GM19043 (cell line): ENCODE measurements around the gene HOXB5.

Experiments
- ATAC-seq: cut with Tn5 transposase; IDR thresholded peaks from one replicate; pipeline ENCODE4 v1.9.1; 2021; ENCODE audit warnings: low read depth; ENCODE audit not compliant: unreplicated experiment

Gene HOXB5

GRCh38 chr17:48617471-48618255 is 24.1 kb upstream of the HOXB5 start:
- no peak for ATAC-seq

DNA sequence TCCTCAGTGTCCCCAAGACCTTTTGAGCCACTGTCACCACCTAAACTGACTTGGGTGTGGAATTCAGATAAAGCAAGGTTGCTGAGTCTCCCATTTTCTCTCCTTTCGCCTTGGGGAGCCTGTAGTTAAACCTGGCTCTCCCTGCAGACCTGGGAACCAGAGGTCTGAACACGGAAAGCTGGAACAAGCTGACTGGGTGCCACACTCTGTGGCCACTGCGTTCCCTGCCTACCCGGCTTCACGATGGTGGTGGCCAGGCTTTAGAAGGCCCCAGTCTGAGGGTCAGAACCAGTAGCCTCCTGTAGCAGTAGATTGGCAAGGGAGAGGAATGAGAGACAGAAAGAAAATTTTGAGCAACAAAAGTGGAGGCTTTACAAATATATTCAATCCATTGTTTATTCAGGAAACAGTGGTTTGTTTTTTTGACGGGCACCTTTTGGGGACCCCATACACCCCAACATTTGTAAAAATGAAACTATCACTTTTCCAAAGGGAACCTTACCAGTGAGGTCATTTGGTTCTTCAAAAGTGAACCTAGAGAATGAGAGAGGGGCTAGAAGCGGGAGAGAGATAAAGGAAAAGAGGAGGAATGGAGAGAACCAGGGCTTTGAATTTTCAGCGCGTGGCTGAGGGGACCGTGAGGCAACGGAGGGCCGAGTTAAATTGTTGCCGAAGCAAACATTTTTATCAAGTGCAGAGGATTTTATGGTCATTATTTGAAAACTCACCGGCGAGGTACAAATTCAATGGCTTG is 23.3 kb upstream of the HOXB5 start:
- ATAC-seq: no peak

DNA sequence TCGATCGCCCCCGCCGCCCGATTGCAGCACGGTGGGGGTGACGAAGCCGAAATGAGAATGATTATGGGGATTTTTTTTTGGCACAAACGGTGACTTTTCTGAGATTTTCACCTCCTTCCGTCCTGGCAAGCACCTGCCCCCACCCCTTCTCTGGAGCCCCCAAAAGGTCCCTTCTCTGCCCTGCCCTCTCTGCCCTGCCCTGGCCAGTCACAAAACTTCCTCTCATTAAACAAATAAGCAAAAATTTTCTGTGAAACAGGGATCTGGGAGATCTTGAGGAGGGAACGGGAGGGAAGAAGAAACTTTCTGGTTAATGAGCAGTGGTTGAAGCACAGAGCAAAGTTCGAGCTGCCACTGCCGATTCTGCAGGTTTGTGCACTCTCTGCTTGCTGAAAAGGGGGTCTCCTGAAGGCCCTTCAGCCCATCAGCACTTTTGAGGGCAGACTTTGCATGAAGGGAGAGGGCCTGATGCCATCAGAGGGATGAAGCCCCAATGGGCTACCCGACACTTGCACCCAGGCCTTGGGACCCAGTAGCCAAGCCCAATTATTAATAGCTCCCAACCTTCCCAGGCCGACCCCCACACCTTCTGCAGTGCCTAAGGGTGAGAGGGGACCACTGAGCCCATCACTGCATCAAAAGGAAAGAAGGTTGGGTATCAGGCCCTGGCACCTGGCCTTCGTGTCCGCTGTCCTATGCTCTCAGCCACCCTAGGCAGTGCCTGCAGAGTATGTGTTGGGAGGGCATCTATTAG is 22.6 kb upstream of the HOXB5 start:
- ATAC-seq: no peak

GRCh38 chr17:48615047-48615962 is 21.7 kb upstream of the HOXB5 start, which contains the start of gene HOXB8:
TSS of gene HOXB8 (minus strand) at chr17:48615292. CDS start at chr17:48614704, 588 bp downstream.
- no peak for ATAC-seq

DNA sequence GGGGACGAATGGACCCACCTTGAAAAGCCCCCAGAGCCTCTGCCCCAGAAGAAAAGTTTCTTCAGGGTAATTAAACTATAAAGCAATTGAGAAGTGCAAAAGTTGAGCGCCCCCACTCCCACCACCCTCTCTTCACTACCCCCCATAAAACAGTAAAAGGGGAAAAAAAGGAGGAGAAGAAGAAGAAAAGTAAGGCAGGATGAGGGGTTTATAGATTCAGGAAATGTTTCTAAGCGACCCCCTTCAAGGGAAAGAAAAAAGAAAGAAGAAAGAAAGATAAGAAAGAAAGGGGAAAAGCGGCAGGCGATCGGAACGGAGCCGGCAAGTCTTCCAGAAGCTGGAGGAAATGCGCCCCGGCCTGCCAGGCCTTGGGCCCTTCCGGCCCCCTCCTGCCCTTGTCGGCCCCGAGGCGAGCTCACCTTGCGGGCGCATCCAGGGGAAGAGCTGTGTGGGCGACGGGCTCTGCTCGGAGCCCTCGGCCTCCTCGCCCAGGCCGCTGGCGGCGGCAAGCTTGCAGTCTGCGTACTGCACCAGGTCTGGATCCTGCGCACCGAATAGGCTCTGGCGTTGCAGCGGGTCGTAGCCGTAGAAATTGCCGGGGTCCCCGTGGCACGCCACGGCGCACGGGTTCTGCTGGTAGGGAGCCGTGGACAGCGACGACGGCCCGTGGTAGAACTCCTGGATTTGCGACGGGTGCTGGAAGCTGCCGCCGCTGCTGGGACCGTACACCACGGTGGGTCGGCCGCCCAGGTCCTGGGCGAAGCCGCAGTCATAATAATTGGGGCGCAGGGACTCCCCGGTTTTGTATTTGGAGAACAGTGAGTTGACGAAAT is 20.5 kb upstream of the HOXB5 start:
- ATAC-seq: no peak

DNA sequence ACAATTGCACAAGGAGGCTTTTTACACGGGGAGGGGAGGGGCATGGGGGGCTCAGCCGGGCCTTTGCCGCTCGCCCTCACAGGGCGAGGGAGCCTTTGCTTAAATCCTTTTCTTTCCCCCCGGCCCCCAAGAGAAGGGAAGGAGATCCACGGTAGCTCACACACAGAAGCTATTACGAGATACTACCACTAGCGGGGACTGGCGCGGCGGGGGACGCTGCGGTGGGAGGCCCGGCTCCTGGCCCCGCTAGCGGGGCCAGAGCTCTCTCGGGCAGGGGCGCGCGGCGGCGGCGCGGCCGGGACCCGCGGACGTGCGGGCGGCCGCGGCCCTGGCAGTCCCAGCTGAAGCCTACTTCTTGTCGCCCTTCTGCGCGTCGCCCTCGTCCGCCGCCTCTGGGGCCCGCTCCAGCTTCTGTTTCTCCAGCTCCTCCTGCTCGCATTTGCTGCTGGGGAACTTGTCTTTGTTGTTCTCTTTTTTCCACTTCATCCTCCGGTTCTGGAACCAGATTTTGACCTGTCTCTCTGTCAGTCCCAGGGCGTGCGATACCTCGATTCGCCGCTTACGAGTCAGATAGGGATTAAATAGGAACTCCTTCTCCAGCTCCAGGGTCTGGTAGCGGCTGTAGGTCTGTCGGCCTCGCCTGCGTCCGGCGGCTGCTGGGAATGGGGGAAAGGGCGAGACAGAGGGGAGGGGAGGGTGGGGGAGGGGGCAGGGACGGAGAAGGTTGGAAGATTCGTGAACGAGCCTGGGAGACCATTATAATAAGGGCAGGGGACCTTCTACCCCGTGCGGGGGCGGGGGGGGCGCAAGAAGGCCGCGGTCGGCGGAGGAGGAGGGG is 19.5 kb upstream of the HOXB5 start:
- no peak for ATAC-seq

DNA sequence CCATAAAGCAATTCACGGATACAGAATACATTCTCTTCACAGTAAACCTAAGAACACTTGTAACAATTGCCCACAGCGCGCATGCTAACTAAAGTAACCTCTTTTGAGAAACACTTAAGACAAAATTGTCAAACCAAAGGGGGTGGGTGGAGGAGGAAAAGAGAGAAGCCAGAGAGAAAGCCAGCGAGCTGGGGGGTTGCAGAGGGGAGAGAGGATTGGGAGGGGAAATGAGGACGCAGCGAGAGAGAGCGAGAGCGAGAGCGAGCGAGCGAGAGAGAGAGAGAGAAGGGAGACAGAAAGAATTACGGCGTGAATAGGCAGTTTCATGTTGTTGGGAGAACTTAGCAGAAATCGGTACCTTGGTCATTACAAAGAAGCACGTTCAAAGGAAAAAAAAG is 18.9 kb upstream of the HOXB5 start:
- ATAC-seq: no peak

GRCh38 chr17:48611681-48612455 is 18.3 kb upstream of the HOXB5 start:
- no peak for ATAC-seq

DNA sequence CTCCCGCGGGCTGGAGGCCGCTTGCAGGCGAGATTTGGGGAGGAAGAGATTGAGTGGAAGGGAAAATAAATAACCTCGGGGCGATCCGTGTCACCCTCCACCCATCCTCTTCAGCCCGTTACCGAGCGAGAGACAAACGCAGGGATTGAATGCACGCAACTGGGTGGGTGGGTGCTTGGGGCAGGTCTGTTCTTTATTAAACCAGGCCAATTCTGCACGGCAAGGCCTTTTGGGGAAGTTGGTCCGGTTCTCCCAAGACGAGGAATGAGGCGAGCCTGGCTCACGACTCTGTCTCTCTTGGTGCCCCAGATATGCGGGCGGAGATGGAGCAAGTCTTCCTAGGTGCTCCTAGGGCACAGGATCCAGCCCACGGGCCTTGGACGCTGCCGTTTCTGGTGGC is 17.6 kb upstream of the HOXB5 start:
- no peak for ATAC-seq

DNA sequence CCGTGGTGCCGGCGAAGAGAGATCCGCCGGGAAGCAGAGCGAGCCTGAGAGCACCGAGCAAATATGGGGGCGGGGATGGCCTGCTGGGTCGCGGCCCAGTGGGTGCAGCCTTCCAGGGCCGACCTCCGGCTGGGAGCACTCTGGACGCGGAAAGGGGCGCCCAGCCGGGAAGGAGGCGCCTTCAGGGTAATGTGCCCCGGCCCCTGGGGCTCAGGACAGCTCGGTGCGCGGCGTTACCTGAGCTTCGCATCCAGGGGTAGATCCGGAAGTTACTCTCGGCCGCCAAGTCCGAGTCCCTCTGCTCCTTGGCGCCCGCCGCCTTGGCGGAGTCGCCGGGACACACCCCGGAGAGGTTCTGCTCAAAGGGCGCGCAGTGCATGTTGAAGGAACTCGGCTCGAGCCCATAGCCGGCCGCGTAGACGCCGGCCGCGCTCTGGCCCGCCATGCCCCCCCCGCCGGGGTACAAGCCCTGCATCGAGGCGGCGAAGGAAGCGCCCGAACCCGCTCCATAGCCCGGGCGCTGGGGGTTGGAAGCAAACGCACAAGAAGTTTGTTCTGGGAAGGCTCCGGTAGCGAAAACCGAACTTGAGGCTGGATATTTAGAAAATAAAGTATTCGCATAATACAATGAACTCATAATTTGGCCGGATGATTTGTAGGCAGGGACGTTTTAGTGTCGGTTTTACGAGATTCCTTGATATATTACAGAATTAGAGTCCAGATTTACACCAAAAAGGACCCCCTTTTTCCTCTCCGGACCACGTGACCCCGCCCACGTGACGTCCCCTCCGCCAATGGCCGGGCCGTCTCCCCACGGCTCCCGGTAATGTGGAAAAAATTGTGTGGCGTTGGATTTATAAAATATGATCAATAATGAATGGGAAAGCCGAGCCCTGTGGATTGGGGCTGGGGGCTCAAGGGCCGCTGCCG is 17.0 kb upstream of the HOXB5 start, which contains the start of gene HOXB7:
Gene HOXB7, minus strand, starts transcription at position 736 of the 930 bp plus-strand sequence. Its CDS starts 99 bp downstream, at position 637.
- no peak for ATAC-seq

DNA sequence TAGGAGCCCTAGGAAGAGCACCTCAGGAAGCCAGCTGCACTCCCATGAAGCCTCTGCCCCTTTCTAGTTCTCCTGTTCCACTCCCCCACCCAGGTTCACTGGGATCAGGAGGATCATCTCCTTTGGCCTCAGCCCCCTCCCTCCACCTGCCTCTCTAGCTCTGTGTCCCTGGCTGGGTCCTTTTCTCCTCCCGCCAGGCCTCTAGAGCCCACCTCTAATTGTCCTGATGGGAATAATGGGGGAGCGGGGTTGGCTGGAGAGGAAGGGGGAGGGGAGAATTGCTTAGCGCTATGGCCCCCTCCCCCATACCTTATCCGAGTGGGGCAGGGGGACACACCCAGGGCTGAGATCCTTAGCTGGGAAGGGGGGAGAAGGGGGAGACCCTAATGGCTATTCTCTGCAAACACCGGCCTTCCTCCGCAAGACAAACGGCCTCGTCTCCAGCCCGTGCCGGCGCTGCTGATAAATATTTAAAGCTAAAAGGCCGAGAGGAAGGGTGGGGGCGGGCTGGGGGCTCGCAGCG is 16.2 kb upstream of the HOXB5 start:
- ATAC-seq: no peak

DNA sequence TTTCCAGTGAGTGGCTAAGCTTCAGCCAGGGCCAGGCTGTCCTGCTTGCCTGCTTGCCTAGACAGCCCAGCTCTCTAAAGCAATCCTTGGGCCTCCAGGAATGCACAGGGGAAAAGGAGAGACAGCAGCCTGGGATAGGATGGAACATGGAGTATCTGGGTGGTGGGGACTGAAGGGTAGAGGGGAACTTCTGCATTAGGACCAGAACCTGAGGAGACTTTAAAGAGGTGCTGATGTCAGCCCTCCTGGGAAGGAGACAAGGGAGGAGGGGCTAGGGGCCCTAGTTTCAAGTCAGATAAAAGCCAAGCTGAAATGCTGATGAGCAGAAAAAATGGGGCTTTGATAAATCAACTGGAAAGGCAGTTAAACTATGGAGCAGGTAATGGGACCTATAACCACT is 15.5 kb upstream of the HOXB5 start:
- ATAC-seq: no peak

DNA sequence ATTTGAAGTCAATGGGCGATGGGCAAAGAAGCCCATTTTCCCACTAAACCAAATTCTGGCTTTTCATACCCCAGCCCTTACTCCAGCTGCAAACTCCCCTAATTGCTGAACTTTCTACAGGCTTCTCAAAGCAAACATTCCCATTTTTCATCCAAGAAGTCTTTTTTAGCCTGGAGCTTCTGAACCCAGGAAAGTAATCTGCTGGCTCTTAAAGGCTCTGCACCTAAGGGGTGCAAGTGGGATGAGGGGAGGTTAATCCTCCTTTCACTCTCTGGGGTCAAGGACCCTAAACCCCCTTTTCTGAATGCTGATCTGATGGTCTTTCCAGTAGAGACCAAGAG is 14.9 kb upstream of the HOXB5 start:
- no peak for ATAC-seq

DNA sequence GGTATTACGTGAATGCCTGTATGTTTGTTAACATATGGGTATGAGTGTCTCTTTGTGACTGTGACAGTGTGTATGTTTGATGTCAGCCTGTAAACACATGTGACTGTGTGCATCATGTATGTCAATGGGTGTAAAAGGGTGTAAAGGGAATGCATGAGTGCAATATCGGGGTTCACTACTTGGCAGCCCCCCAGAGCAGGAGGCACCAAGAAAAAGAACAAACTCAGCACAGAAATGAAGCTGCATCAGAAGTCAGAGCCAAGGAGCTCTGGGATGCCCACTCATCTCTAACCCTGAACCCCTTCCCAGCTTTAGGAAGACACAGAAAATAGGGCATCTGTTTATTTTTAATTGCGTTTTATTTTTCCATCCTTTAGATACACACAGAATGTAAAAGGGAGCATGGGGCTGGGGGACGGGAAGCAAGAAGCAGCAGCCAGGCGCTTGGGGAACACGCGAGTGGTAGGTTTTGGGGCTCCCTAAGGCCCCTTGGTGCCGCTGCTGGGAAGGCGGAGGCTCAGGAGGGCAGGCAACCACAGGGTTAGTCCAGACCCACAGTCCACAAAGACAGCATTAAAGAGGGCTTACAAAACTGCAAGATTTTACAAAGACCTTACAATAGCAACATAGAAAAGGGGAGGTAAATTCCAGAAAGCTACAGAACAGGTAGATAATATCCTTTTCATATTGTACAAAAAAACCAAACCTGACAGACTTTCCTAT is 13.5 kb upstream of the HOXB5 start:
- no peak for ATAC-seq

- ATAC-seq: no peak
Measured at GRCh38 chr17:48605991-48606891, 12.7 kb upstream of the HOXB5 start.
